Measurements from ENCODE around the gene TLR5. TPM values are rescaled to one million over a fixed set of nuclear protein-coding genes. Genes with fewer than 3 reads are reported as not detected.

The TLR5 gene
- total and polyA plus RNA-seq, 2 of the 4 experiments (the other 2 are of a cell fraction), result 0.09 to 0.18 TPM

- Histone ChIP-seq H3K23ac (ENCODE audit: low read depth, low read length) (no peak overlapping the region), H3K79me1 (ENCODE audit: low read depth in 1 of 2, low read length in 2 of 2) (no peaks in the 10 kb centered on the region), H2AK9ac (replicated peaks; ENCODE audit: low read depth, low read length, poor library complexity) (no peak overlapping the region), H2BK120ac (ENCODE audit: low read depth, low read length) (no peak overlapping the region), H3K4ac (ENCODE audit: low read depth, low read length) (no peak overlapping the region), H3K56ac (ENCODE audit: extremely low read depth, insufficient read depth, low read length) (no peak overlapping the region), H3K36me3 (ENCODE audit: control insufficient read depth, insufficient read depth, low read length) (no peaks in the 10 kb centered on the region), H3K27me3 (ENCODE audit: control insufficient read depth, insufficient read depth, low read length) (peaks cover 23% of the 10 kb centered on the region), H2BK20ac (ENCODE audit: low read depth, low read length) (no peak overlapping the region), H3K27ac (ENCODE audit: insufficient read depth, low read length) (no peak overlapping the region), H3K4me1 (ENCODE audit: control insufficient read depth, insufficient read depth, low read length) (no peaks in the 10 kb centered on the region), H2BK15ac (ENCODE audit: low read depth, low read length) (no peak overlapping the region), H4K91ac (ENCODE audit: insufficient read depth, low read depth, low read length) (no peak overlapping the region), H2AFZ (replicated peaks; ENCODE audit: low read length, poor library complexity) (no peak overlapping the region), H4K20me1 (ENCODE audit: insufficient read depth, low read length) (no peaks in the 10 kb centered on the region), H3K18ac (ENCODE audit: low read depth, low read length) (no peak overlapping the region), H3K4me2 (ENCODE audit: low read depth, low read length) (no peak overlapping the region), H2BK5ac (ENCODE audit: low read depth, low read length, poor library complexity, severe bottlenecking) (no peak overlapping the region), H3K9me3 (ENCODE audit: control insufficient read depth, insufficient read depth, low read length) (no peaks in the 10 kb centered on the region), H4K5ac (ENCODE audit: low read depth, low read length) (no peak overlapping the region), H3K14ac (replicated peaks; ENCODE audit: low read depth, low read length) (no peak overlapping the region), H3K4me3 (ENCODE audit: insufficient read depth, low read depth, low read length) (no peak overlapping the region), H4K8ac (ENCODE audit: low read depth in 2 of 2, low read length in 2 of 2) (no peak overlapping the region), H3K9ac (ENCODE audit: low read depth, low read length) (no peak overlapping the region), H3K9me1 (ENCODE audit: insufficient read depth, low read length) (no peaks in the 10 kb centered on the region), H2AK5ac (ENCODE audit: low read depth, low read length) (no peak overlapping the region)
- ATAC-seq (ENCODE audit: low read depth) (no peak), DNase-seq (no peak)
- POLR2A ChIA-PET (ENCODE audit: unreplicated experiment), result no interaction called here
- BruUV-seq (replicated peaks), result no TSS peak
- WGBS, 2 experiments (ENCODE audit: extremely low coverage in 2 of 2, insufficient read length in 1 of 2), result no CpG with 5 or more reads among the region's 3 CpGs
- in situ Hi-C loops (cut with MboI; ENCODE audit: low sequenced_read_pairs), result no loop called here
- dilution Hi-C loops (cut with HindIII; ENCODE audit: low sequenced_read_pairs, unreplicated experiment), result no loop called here
- no peak for TF ChIP-seq POLR2A (IDR thresholded peaks at IDR 0.05; ENCODE audit: low read depth, low read length)
- no peak for TF ChIP-seq BHLHE40 (IDR thresholded peaks at IDR 0.05; ENCODE audit: low read depth, low read length)
- TF ChIP-seq ELK1 (IDR thresholded peaks at IDR 0.05; ENCODE audit: borderline replicate concordance, low read depth, low read length), result no peak
- TF ChIP-seq RAD21 (IDR thresholded peaks at IDR 0.05; ENCODE audit: low read length), result no peak
- TF ChIP-seq CEBPB (IDR thresholded peaks at IDR 0.05; ENCODE audit: low read depth, low read length), result no peak
- TF ChIP-seq CTCF (conservative IDR thresholded peaks at IDR 0.05; ENCODE audit: low read depth, low read length), result no peak
- TF ChIP-seq CHD1 (IDR thresholded peaks at IDR 0.05; ENCODE audit: low read depth, low read length), result no peak
- no peak for TF ChIP-seq MAZ (IDR thresholded peaks at IDR 0.05; ENCODE audit: borderline replicate concordance, low read depth, low read length)
- TF ChIP-seq MAFK (IDR thresholded peaks at IDR 0.05; ENCODE audit: low read depth, low read length), result no peak
- no peak for TF ChIP-seq MXI1 (IDR thresholded peaks at IDR 0.05; ENCODE audit: borderline replicate concordance, low read depth, low read length)
- TF ChIP-seq RFX5 (IDR thresholded peaks at IDR 0.05; ENCODE audit: low read depth, low read length), result no peak
- no peak for TF ChIP-seq FOS (IDR thresholded peaks at IDR 0.05; ENCODE audit: low read depth, low read length)
- no peak for TF ChIP-seq NFE2L2 (IDR thresholded peaks at IDR 0.05; ENCODE audit: low read depth, low read length)
- TF ChIP-seq RCOR1 (IDR thresholded peaks at IDR 0.05; ENCODE audit: insufficient replicate concordance, low read length), result no peak
- TF ChIP-seq USF2 (IDR thresholded peaks at IDR 0.05; ENCODE audit: low read depth, low read length), result no peak
- TF ChIP-seq SMC3 (IDR thresholded peaks at IDR 0.05; ENCODE audit: low read depth, low read length), result no peak
- intact Hi-C loops (cut with micrococcal nuclease), result no loop called here
- CTCF ChIA-PET, result no interaction called here
These were observed 32.1 kb downstream of the TLR5 start for GRCh38 chr1:223110952-223111351.
